Measurements from ENCODE around the gene CDC42EP5.

CDC42EP5 gene

DNA sequence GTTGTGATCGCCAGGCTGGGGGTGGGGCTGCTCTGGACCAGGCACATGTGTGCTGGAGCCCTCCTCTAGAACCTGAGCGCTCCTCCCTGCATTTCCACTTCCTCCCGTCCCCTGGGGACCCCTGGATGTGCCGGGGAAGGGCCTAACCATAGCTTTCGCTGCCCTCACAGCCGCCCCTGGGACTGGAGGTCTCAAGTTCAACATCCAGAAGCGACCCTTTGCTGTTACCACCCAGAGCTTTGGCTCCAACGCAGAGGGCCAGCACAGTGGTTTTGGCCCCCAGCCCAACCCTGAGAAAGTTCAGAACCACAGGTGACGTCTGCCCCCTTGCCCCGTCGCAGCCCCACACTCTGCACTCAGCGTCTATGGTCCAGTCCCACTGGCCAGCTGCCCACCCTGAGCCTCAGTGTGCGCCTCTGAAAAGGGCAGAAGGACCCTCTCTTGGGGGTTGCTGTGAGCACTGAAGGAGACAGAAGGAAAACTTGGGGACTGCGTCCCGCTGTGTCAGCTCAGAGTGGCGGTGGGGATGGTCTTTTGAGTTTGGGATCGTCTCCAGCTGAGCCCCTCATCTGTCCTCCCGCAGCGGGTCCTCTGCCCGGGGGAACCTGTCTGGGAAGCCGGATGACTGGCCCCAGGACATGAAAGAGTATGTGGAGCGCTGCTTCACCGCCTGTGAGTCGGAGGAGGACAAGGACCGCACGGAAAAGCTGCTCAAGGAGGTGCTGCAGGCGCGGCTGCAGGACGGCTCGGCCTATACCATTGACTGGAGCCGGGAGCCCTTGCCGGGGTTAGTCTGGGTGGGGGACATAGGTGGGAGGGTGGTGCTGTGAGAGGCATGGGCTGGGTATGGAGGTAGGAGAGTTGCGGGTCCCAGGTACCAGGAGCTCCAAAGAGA, 18.1 kb downstream of the CDC42EP5 start:
- no peaks in the 10 kb centered on the region for H3K9me3 ChIP-seq (ENCODE audit: insufficient read depth, low read length, severe bottlenecking)
- H3K4me1 ChIP-seq (ENCODE audit: insufficient read depth, low read length), result peaks cover 26% of the 10 kb centered on the region
- TF ChIP-seq, protein P1, sequence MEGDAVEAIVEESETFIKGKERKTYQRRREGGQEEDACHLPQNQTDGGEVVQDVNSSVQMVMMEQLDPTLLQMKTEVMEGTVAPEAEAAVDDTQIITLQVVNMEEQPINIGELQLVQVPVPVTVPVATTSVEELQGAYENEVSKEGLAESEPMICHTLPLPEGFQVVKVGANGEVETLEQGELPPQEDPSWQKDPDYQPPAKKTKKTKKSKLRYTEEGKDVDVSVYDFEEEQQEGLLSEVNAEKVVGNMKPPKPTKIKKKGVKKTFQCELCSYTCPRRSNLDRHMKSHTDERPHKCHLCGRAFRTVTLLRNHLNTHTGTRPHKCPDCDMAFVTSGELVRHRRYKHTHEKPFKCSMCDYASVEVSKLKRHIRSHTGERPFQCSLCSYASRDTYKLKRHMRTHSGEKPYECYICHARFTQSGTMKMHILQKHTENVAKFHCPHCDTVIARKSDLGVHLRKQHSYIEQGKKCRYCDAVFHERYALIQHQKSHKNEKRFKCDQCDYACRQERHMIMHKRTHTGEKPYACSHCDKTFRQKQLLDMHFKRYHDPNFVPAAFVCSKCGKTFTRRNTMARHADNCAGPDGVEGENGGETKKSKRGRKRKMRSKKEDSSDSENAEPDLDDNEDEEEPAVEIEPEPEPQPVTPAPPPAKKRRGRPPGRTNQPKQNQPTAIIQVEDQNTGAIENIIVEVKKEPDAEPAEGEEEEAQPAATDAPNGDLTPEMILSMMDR (IDR thresholded peaks at IDR 0.05; ENCODE audit: borderline replicate concordance, extremely low read depth, low read length, poor library complexity, severe bottlenecking), result no peak
- TF ChIP-seq EZH2 (IDR thresholded peaks at IDR 0.05; ENCODE audit: borderline replicate concordance, low read depth, low read length, severe bottlenecking), result no peak
- H3K79me2 ChIP-seq (ENCODE audit: insufficient read depth, low read length), result peaks cover 68% of the 10 kb centered on the region
- H3K27ac ChIP-seq (ENCODE audit: low read length), result no peak overlapping the region
- no peak overlapping the region for H2AFZ ChIP-seq (ENCODE audit: low read depth, low read length)
- H4K20me1 ChIP-seq (ENCODE audit: insufficient read depth, low read length), result peaks cover 100% of the 10 kb centered on the region
- H3K4me2 ChIP-seq (ENCODE audit: insufficient read depth, low read length), result no peak overlapping the region
- no peaks in the 10 kb centered on the region for H3K27me3 ChIP-seq (ENCODE audit: insufficient read depth, low read length, poor library complexity)
- ATAC-seq (ENCODE audit: insufficient read depth, low read depth) (no peak), DNase-seq (no peak)
- peaks cover 99% of the 10 kb centered on the region for H3K36me3 ChIP-seq (ENCODE audit: insufficient read depth, low read length)
- H3K4me3 ChIP-seq (ENCODE audit: low read depth in 1 of 2, low read length in 2 of 2), result no peak overlapping the region
- no peak overlapping the region for H3K9ac ChIP-seq (ENCODE audit: low read depth, low read length)

DNA sequence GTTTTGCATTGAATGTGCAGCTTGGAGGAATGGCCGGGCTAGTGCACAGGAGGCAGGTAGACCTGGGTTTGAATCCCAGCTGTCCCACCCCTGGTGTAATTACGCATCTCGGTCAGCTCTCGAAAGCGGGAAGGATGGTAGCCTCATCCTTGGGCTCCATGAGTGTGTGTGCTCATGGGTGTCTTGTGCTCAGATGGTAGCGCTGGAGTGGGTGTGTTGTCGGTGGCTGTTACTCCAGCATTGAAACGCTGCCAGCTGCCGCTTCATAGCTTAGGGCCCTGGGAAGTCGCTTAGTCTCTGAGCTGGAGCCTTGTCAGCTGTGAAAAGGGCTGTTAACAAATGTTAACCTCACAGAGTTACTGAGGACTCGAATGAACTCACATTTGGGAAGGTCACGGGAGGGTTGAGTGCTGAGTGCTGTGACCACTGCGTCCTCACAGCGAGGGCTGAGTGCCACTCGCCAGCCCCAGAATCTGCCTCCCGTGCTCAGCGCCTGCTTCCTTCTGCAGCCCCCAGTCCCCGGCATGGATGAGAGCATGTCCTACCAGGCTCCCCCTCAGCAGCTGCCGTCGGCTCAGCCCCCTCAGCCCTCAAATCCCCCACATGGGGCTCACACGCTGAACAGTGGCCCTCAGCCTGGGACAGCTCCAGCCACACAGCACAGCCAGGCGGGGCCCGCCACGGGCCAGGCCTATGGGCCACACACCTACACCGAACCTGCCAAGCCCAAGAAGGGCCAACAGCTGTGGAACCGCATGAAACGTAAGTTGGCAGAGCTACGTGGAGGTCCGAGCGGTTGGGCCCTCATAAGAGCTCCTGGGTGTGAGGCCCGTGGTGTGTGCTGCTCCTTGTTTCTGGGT, 18.9 kb downstream of the CDC42EP5 start:
- Histone ChIP-seq H2AFZ (ENCODE audit: low read depth, low read length) (no peak overlapping the region), H3K27me3 (ENCODE audit: insufficient read depth, low read length, poor library complexity) (no peaks in the 10 kb centered on the region), H3K79me2 (ENCODE audit: insufficient read depth, low read length) (peaks cover 72% of the 10 kb centered on the region), H3K27ac (ENCODE audit: low read length) (no peak overlapping the region), H3K4me2 (ENCODE audit: insufficient read depth, low read length) (no peak overlapping the region), H3K4me1 (ENCODE audit: insufficient read depth, low read length) (peaks cover 30% of the 10 kb centered on the region), H3K4me3 (ENCODE audit: low read depth in 1 of 2, low read length in 2 of 2) (no peak overlapping the region), H3K9me3 (ENCODE audit: insufficient read depth, low read length, severe bottlenecking) (no peaks in the 10 kb centered on the region), H4K20me1 (ENCODE audit: insufficient read depth, low read length) (peaks cover 98% of the 10 kb centered on the region), H3K9ac (ENCODE audit: low read depth, low read length) (no peak overlapping the region), H3K36me3 (ENCODE audit: insufficient read depth, low read length) (peaks cover 94% of the 10 kb centered on the region)
- TF ChIP-seq, protein P1 (IDR thresholded peaks at IDR 0.05; ENCODE audit: borderline replicate concordance, extremely low read depth, low read length, poor library complexity, severe bottlenecking), result no peak
- no peak for TF ChIP-seq EZH2 (IDR thresholded peaks at IDR 0.05; ENCODE audit: borderline replicate concordance, low read depth, low read length, severe bottlenecking)
- DNase-seq (no peak), ATAC-seq (ENCODE audit: insufficient read depth, low read depth) (no peak)

DNA sequence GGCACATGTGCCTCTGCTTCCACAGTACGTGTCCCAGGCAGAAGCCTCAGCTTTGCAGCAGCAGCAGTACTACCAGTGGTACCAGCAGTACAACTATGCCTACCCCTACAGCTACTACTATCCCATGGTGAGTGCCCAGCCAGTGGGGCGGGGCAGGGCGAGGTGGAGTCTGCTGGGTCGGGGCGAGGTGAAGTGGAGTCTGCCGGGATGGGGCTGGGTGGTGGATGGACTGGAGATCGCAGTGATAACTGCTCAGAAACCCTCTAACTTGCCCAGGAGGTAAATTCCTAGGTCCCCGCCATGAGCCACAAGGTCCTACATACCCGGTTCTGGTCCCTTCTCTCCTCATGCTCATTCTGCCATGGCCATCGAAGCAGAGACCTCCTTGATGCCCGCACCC, 20.5 kb downstream of the CDC42EP5 start:
- H3K27me3 ChIP-seq (ENCODE audit: insufficient read depth, low read length, poor library complexity), result no peaks in the 10 kb centered on the region
- no peak for TF ChIP-seq EZH2 (IDR thresholded peaks at IDR 0.05; ENCODE audit: borderline replicate concordance, low read depth, low read length, severe bottlenecking)
- TF ChIP-seq, protein P1 (IDR thresholded peaks at IDR 0.05; ENCODE audit: borderline replicate concordance, extremely low read depth, low read length, poor library complexity, severe bottlenecking), result no peak
- no peak overlapping the region for H3K27ac ChIP-seq (ENCODE audit: low read length)
- 0 out of 2 replicates have a peak overlapping the region, but pooled peaks have one; percentile 99 for H3K4me2 ChIP-seq (ENCODE audit: insufficient read depth, low read length)
- DNase-seq, result no peak
- H3K4me1 ChIP-seq (ENCODE audit: insufficient read depth, low read length), result peaks cover 34% of the 10 kb centered on the region
- H3K4me3 ChIP-seq (ENCODE audit: low read depth in 1 of 2, low read length in 2 of 2), result no peak overlapping the region
- H3K79me2 ChIP-seq (ENCODE audit: insufficient read depth, low read length), result peaks cover 81% of the 10 kb centered on the region
- H2AFZ ChIP-seq (ENCODE audit: low read depth, low read length), result no peak overlapping the region
- H3K36me3 ChIP-seq (ENCODE audit: insufficient read depth, low read length), result peaks cover 79% of the 10 kb centered on the region
- ATAC-seq (ENCODE audit: insufficient read depth, low read depth), result no peak
- H3K9ac ChIP-seq (ENCODE audit: low read depth, low read length), result no peak overlapping the region
- peaks cover 83% of the 10 kb centered on the region for H4K20me1 ChIP-seq (ENCODE audit: insufficient read depth, low read length)
- no peaks in the 10 kb centered on the region for H3K9me3 ChIP-seq (ENCODE audit: insufficient read depth, low read length, severe bottlenecking)

Data from DND-41 (cell line).